OCI-LY7 (cell line): ENCODE results near the gene PDYN. TPM values are rescaled to one million over a fixed set of nuclear protein-coding genes. Genes with fewer than 3 reads are reported as not detected.

Experiments
- BruUV-seq: library from RNA; stranded (reverse); fragments of 400-500 nt; replicated peaks from 2 replicates; lab custom pipeline; 2021; lab: Mats Ljungman, UMichigan
- CTCF ChIA-PET: fragments of 300-600 bp; sonication (Branson Sonifier 250); formaldehyde crosslinking; loops from one replicate; lab custom pipeline; 2022; ENCODE audit warnings: antibody characterized with exemption; ENCODE audit not compliant: unreplicated experiment; lab: Charles Lee
- POLR2A ChIA-PET: fragments of 300-600 bp; sonication (Branson Sonifier 250); formaldehyde crosslinking; loops from one replicate; lab custom pipeline; 2022; ENCODE audit warnings: antibody characterized with exemption; lab: Charles Lee
- DNase-seq: peaks from one replicate; pipeline ENCODE4 v3.0.0-alpha.2; 2015; ENCODE audit warnings: low spot score
- H2AFZ ChIP-seq: fragments of 200-600 bp; sonication (generic), shearing (Covaris generic); 2 replicates; pipeline ENCODE4 v1.6.1; 2014; ENCODE audit warnings: mild to moderate bottlenecking, antibody characterized with exemption, low read length, moderate library complexity
- H3K27ac ChIP-seq: fragments of 200-600 bp; sonication (generic); 2 replicates; pipeline ENCODE4 v1.5.1; 2014; ENCODE audit warnings: mixed run types, low read depth, mild to moderate bottlenecking, moderate library complexity, low read length, inconsistent platforms; ENCODE audit not compliant: poor library complexity, severe bottlenecking
- H3K36me3 ChIP-seq: fragments of 200-600 bp; sonication (generic); 2 replicates; pipeline ENCODE4 v1.6.1; 2014; ENCODE audit warnings: mild to moderate bottlenecking, antibody characterized with exemption, low read length, moderate library complexity, mixed read lengths; ENCODE audit not compliant: insufficient read depth
- H3K4me1 ChIP-seq: fragments of 200-600 bp; sonication (generic); 2 replicates; pipeline ENCODE4 v1.5.1; 2014; ENCODE audit warnings: mild to moderate bottlenecking, low read length; ENCODE audit not compliant: insufficient read depth, poor library complexity, severe bottlenecking
- H3K4me2 ChIP-seq: fragments of 200-600 bp; sonication (generic); 2 replicates; pipeline ENCODE4 v1.6.1; 2014; ENCODE audit warnings: mild to moderate bottlenecking, low read length
- H3K4me3 ChIP-seq: fragments of 200-600 bp; sonication (generic); 2 replicates; pipeline ENCODE4 v1.5.1; 2014; ENCODE audit warnings: mild to moderate bottlenecking, low read depth, low read length; ENCODE audit not compliant: poor library complexity, severe bottlenecking
- H3K79me2 ChIP-seq: fragments of 200-600 bp; sonication (generic); 2 replicates; pipeline ENCODE4 v1.6.1; 2016; ENCODE audit warnings: low read depth, mild to moderate bottlenecking, low read length, moderate library complexity, mixed read lengths; ENCODE audit not compliant: insufficient read depth
- H3K9me2 ChIP-seq: fragments of 200-600 bp; sonication (generic); 2 replicates; pipeline ENCODE4 v1.6.1; 2016; ENCODE audit warnings: mild to moderate bottlenecking, low read length, mixed read lengths; ENCODE audit not compliant: insufficient read depth
- H3K9me3 ChIP-seq: fragments of 200-600 bp; sonication (generic); 2 replicates; pipeline ENCODE4 v1.6.1; 2014; ENCODE audit warnings: mild to moderate bottlenecking, mixed run types, low read length, mixed read lengths
- H4K20me1 ChIP-seq: fragments of 200-600 bp; sonication (generic); 2 replicates; pipeline ENCODE4 v1.6.1; 2014; ENCODE audit warnings: mild to moderate bottlenecking, antibody characterized with exemption, low read length, moderate library complexity, mixed read lengths; ENCODE audit not compliant: insufficient read depth
- CTCF ChIP-seq: fragments of 200-600 bp; sonication (generic); conservative IDR thresholded peaks from 2 replicates; pipeline ENCODE4 v1.5.1; 2014; ENCODE audit warnings: mild to moderate bottlenecking, antibody characterized with exemption, low read length, moderate library complexity, mixed read lengths
- EZH2phosphoT487 ChIP-seq: fragments of 200-600 bp; sonication (generic); IDR thresholded peaks from 2 replicates; pipeline ENCODE4 v1.6.1; 2018; ENCODE audit warnings: low read depth, borderline replicate concordance, mild to moderate bottlenecking, mixed run types, antibody characterized with exemption, low read length, moderate library complexity, mixed read lengths
- intact Hi-C: fragments of 100-400 bp; cut with micrococcal nuclease; formaldehyde crosslinking; loops from one replicate; pipeline ENCODE4 v1.10.0; 2022; ENCODE audit not compliant: unreplicated experiment
- total RNA-seq, 2 experiments: library from RNA; depleted of rRNA in 1 of 2; stranded (reverse); fragments of >200 nt in 1 of 2; shearing (Covaris generic) in 1 of 2; gene quantifications; 2 replicates each; pipeline ENCODE4 v1.2.3, GENCODE V29; 2014 to 2022

The PDYN gene
- total RNA-seq, 2 experiments from 2014 or later: not detected

GRCh38 chr20:1934721-1935573 lies 58.9 kb downstream of the PDYN start:
- Histone ChIP-seq H4K20me1 (no peaks in the 10 kb centered on the region), H3K4me3 (no peak overlapping the region), H3K4me2 (no peak overlapping the region), H3K79me2 (no peaks in the 10 kb centered on the region), H3K9me2 (no peaks in the 10 kb centered on the region), H3K4me1 (no peaks in the 10 kb centered on the region), H3K36me3 (no peaks in the 10 kb centered on the region), H3K9me3 (no peaks in the 10 kb centered on the region), H2AFZ (no peak overlapping the region), H3K27ac (no peak overlapping the region)
- ChIA-PET POLR2A (no interaction called here), CTCF (no interaction called here)
- TF ChIP-seq EZH2phosphoT487 (no peak), CTCF (no peak)
- intact Hi-C loops: no loop called here
- DNase-seq: no peak
- BruUV-seq: no TSS peak

- Histone ChIP-seq H3K9me2 (no peaks in the 10 kb centered on the region), H3K27ac (no peak overlapping the region), H3K4me3 (no peak overlapping the region), H4K20me1 (no peaks in the 10 kb centered on the region), H3K4me1 (no peaks in the 10 kb centered on the region), H3K4me2 (no peak overlapping the region), H2AFZ (no peak overlapping the region), H3K36me3 (no peaks in the 10 kb centered on the region), H3K79me2 (no peaks in the 10 kb centered on the region), H3K9me3 (no peaks in the 10 kb centered on the region)
- POLR2A ChIA-PET: no interaction called here
- no TSS peak for BruUV-seq
- no peak for TF ChIP-seq EZH2phosphoT487
- TF ChIP-seq CTCF: no peak
- CTCF ChIA-PET: no interaction called here
- intact Hi-C loops: no loop called here
- DNase-seq: no peak
Observed at GRCh38 chr20:1934156-1934555, 59.7 kb downstream of the PDYN start.

- Histone ChIP-seq H4K20me1 (no peaks in the 10 kb centered on the region), H3K4me3 (no peak overlapping the region), H3K36me3 (no peaks in the 10 kb centered on the region), H3K9me2 (no peaks in the 10 kb centered on the region), H2AFZ (no peak overlapping the region), H3K4me1 (no peaks in the 10 kb centered on the region), H3K4me2 (no peak overlapping the region), H3K9me3 (no peaks in the 10 kb centered on the region), H3K79me2 (no peaks in the 10 kb centered on the region), H3K27ac (no peak overlapping the region)
- ChIA-PET CTCF (no interaction called here), POLR2A (no interaction called here)
- no peak for DNase-seq
- no TSS peak for BruUV-seq
- intact Hi-C loops: no loop called here
- no peak for TF ChIP-seq CTCF
- no peak for TF ChIP-seq EZH2phosphoT487
Observed at GRCh38 chr20:1933465-1933870, 60.4 kb downstream of the PDYN start.
